Measurements from ENCODE around the gene C1orf56.

C1orf56 gene

GRCh38 chr1:151047591-151047924 lies at the start of gene C1orf56:
Gene C1orf56, plus strand, starts transcription at chr1:151047751. Its CDS starts 97 bp downstream, at chr1:151047848.
- DNase-seq = peak; percentile 62

GRCh38 chr1:150997949-150998348 lies 49.6 kb upstream of the C1orf56 start:
- DNase-seq = no peak

GRCh38 chr1:150999051-150999674 lies 48.4 kb upstream of the C1orf56 start:
- no peak for DNase-seq

- no peak for DNase-seq
Measured at GRCh38 chr1:150999926-151000325, 47.6 kb upstream of the C1orf56 start.

- no peak for DNase-seq
Measured at GRCh38 chr1:151000408-151000807, 47.1 kb upstream of the C1orf56 start.

GRCh38 chr1:151001602-151002001 lies 45.9 kb upstream of the C1orf56 start:
- DNase-seq = no peak

- DNase-seq = no peak
Measured at GRCh38 chr1:151002051-151002450, 45.5 kb upstream of the C1orf56 start.

- no peak for DNase-seq
Measured at GRCh38 chr1:151002611-151003010, 44.9 kb upstream of the C1orf56 start.

- no peak for DNase-seq
Measured at GRCh38 chr1:151003180-151003579, 44.4 kb upstream of the C1orf56 start.

- DNase-seq = no peak
Measured at GRCh38 chr1:151005729-151006319, 41.7 kb upstream of the C1orf56 start.

GRCh38 chr1:151006327-151007052 lies 41.1 kb upstream of the C1orf56 start, which contains the start of gene MINDY1:
Gene MINDY1, minus strand, starts transcription at chr1:151006902. Its CDS starts 4,285 bp downstream, at chr1:151002617.
- peak; percentile 80 for DNase-seq

- DNase-seq = no peak
Measured at GRCh38 chr1:151007853-151008243, 39.7 kb upstream of the C1orf56 start.

GRCh38 chr1:151008244-151009205 lies 39.0 kb upstream of the C1orf56 start, which contains the start of gene PRUNE1:
Gene PRUNE1, plus strand, starts transcription at chr1:151008449. Its CDS starts 184 bp downstream, at chr1:151008633.
- DNase-seq = peak; percentile 97

- DNase-seq = no peak
Measured at GRCh38 chr1:151009206-151009587, 38.4 kb upstream of the C1orf56 start.

GRCh38 chr1:151009674-151010345 lies 37.7 kb upstream of the C1orf56 start:
- no peak for DNase-seq

GRCh38 chr1:151010346-151010726 lies 37.2 kb upstream of the C1orf56 start:
- DNase-seq = no peak

- no peak for DNase-seq
Measured at GRCh38 chr1:151011154-151011850, 36.2 kb upstream of the C1orf56 start.

- DNase-seq = no peak
Measured at GRCh38 chr1:151012684-151013471, 34.7 kb upstream of the C1orf56 start.

- no peak for DNase-seq
Measured at GRCh38 chr1:151013518-151013917, 34.0 kb upstream of the C1orf56 start.

- peak; percentile 92 for DNase-seq
Measured at GRCh38 chr1:151024540-151025146, 22.9 kb upstream of the C1orf56 start.
